HG02981 (cell line): Measurements from ENCODE around the gene PLEKHM2.

Experiments used
- ATAC-seq: cut with Tn5 transposase; IDR thresholded peaks from one replicate; pipeline ENCODE4 v1.9.1; 2021; ENCODE audit warnings: mild to moderate bottlenecking, moderate library complexity; ENCODE audit not compliant: unreplicated experiment

The PLEKHM2 gene

GRCh38 chr1:15724949-15725880 lies 41.1 kb downstream of the PLEKHM2 start:
- ATAC-seq: no peak

GRCh38 chr1:15726508-15726907 lies 42.4 kb downstream of the PLEKHM2 start:
- no peak for ATAC-seq

GRCh38 chr1:15727021-15727420 lies 42.9 kb downstream of the PLEKHM2 start:
- no peak for ATAC-seq

- no peak for ATAC-seq
These were observed 43.3 kb downstream of the PLEKHM2 start for GRCh38 chr1:15727424-15727823.

GRCh38 chr1:15727866-15728534 lies 43.9 kb downstream of the PLEKHM2 start:
- ATAC-seq: no peak

GRCh38 chr1:15728937-15729657 lies 45.0 kb downstream of the PLEKHM2 start:
- no peak for ATAC-seq

GRCh38 chr1:15730423-15730822 lies 46.3 kb downstream of the PLEKHM2 start:
- ATAC-seq: no peak

GRCh38 chr1:15730936-15731335 lies 46.8 kb downstream of the PLEKHM2 start:
- ATAC-seq: no peak

- ATAC-seq: no peak
These were observed 47.9 kb downstream of the PLEKHM2 start for GRCh38 chr1:15731735-15732685.

GRCh38 chr1:15732686-15733081 lies 48.6 kb downstream of the PLEKHM2 start:
- no peak for ATAC-seq

- ATAC-seq: no peak
These were observed 49.2 kb downstream of the PLEKHM2 start for GRCh38 chr1:15733218-15733725.

GRCh38 chr1:15733726-15734226 lies 49.7 kb downstream of the PLEKHM2 start:
- ATAC-seq: no peak

- ATAC-seq: no peak
These were observed 50.2 kb downstream of the PLEKHM2 start for GRCh38 chr1:15734296-15734695.

GRCh38 chr1:15734901-15735300 lies 50.8 kb downstream of the PLEKHM2 start:
- no peak for ATAC-seq

- ATAC-seq: no peak
These were observed 51.4 kb downstream of the PLEKHM2 start for GRCh38 chr1:15735304-15736037.

GRCh38 chr1:15736038-15736891 lies 52.1 kb downstream of the PLEKHM2 start, which contains the start of gene SLC25A34:
Gene SLC25A34 (plus strand): TSS chr1:15736258. CDS start chr1:15736486, 228 bp downstream.
- no peak for ATAC-seq

GRCh38 chr1:15736892-15737261 lies 52.8 kb downstream of the PLEKHM2 start:
- ATAC-seq: no peak
